Gastrocnemius medialis (tissue), 4 donors: Measurements from ENCODE around the gene TUBB1. TPM values are rescaled to one million over a fixed set of nuclear protein-coding genes. Genes with fewer than 3 reads are reported as not detected.

Experiments used
- ATAC-seq, 2 donors: fragments of 150-250 bp; one replicate each; pipeline ENCODE4 v1.9.1; 2016
- DNase-seq, 2 donors: peaks; one replicate each; pipeline ENCODE4 v3.0.0-alpha.2; 2019
- H3K27ac ChIP-seq, 4 donors: fragments of 200-600 bp; sonication (generic); 1 replicate in 1 of 4; 2 replicates in 3 of 4; pipeline ENCODE4 v1.5.1; 2016 to 2018; ENCODE audit warnings: mild to moderate bottlenecking in 2 of 4, moderate library complexity in 1 of 4
- H3K27me3 ChIP-seq, 3 donors: fragments of 200-600 bp; sonication (generic) in 2 of 3; 1 replicate in 1 of 3; 2 replicates in 2 of 3; pipeline versions ENCODE4 v1.5.1 to v1.6.0; 2016 to 2019; ENCODE audit warnings: mild to moderate bottlenecking in 1 of 3, moderate library complexity in 1 of 3
- H3K36me3 ChIP-seq, 2 donors: fragments of 200-600 bp; sonication (generic) in 1 of 2; one replicate each; pipeline ENCODE4 v1.5.1; 2017 to 2018
- H3K4me1 ChIP-seq, 2 donors: fragments of 200-600 bp; sonication (generic) in 1 of 2; one replicate each; pipeline ENCODE4 v1.5.1; 2016 to 2017; ENCODE audit warnings: mild to moderate bottlenecking in 2 of 2
- H3K4me3 ChIP-seq, 4 donors: fragments of 200-600 bp; sonication (generic) in 3 of 4; 1 replicate in 1 of 4; 2 replicates in 3 of 4; pipeline ENCODE4 v1.5.1; 2016 to 2019; ENCODE audit warnings: mild to moderate bottlenecking in 2 of 4
- H3K9me3 ChIP-seq, 3 donors: fragments of 200-600 bp; sonication (generic) in 2 of 3; 1 replicate in 1 of 3; 2 replicates in 2 of 3; pipeline ENCODE4 v1.5.1; 2016 to 2019
- CTCF ChIP-seq, 5 experiments: fragments of 450-650 bp in 3 of 5; fragments of 200-600 bp in 2 of 5; sonication (generic) in 2 of 5; IDR thresholded peaks in 4 of 5; conservative IDR thresholded peaks in 1 of 5; 1 replicate in 4 of 5; 2 replicates in 1 of 5; pipeline ENCODE4 v1.5.1; 2016 to 2019; ENCODE audit warnings: antibody characterized with exemption in 5 of 5, mild to moderate bottlenecking in 3 of 5, moderate library complexity in 3 of 5
- POLR2A ChIP-seq, 2 donors: fragments of 450-650 bp; IDR thresholded peaks; one replicate each; pipeline ENCODE4 v1.6.1; 2017; ENCODE audit warnings: antibody characterized with exemption in 2 of 2, mild to moderate bottlenecking in 2 of 2, moderate library complexity in 2 of 2
- in situ Hi-C, 4 donors: fragments of 200-750 bp; cut with MboI; loops; one replicate each; pipeline versions ENCODE4 v1.15.0 to v1.8.0; 2017; ENCODE audit warnings: low sequenced_read_pairs in 4 of 4
- intact Hi-C: fragments of 100-400 bp; cut with DNase I; formaldehyde crosslinking; loops from one replicate; pipeline ENCODE4 v1.15.1; 2023; ENCODE audit warnings: low total_unique reads
- total RNA-seq, 4 donors: library from RNA; depleted of rRNA; stranded (reverse); fragments of >200 nt; gene quantifications; one replicate each; pipeline versions ENCODE4 v1.1.0 to v1.2.3, GENCODE V29; 2016

The TUBB1 gene
- total RNA-seq, 4 donors from 2014 or later: 0.07 TPM; not detected in 3

DNA sequence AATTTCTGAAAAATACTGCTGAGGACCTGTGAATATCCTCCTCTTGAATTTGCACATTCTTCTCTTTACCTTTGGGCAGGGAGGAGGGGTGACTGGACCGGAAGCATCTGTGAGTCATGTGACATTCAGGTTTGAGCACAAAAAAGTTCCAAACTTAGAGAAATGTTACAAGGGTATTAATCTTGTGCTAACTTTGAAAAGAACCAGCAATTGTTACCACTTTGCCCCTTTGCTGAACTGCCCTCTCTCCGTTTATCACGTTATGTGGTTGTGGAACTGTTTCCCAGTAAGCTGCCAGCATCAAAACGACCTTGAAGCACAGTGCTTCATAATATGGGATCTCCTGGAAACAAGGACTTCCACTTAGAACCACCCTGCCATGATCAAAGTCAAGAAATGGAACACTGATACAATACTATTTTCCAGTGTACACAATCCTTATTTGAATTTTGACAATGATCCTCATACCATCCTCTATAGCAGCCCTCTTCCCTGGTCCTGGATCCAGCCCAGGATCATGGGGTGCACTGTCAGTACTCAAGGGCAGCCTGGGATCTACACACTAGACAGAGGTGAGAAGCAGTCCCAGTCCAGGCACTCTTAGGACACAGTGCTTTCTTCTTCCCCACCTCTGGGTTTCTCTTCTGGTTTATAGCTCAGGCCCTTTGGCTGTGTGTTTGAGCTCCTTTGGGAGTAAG, 2.3 kb upstream of the TUBB1 start:
- ATAC-seq: no peak
- Histone ChIP-seq H3K27me3 (no peaks in the 10 kb centered on the region), H3K36me3 (no peaks in the 10 kb centered on the region), H3K4me3 (no peak overlapping the region), H3K27ac (no peak overlapping the region), H3K4me1 (no peaks in the 10 kb centered on the region), H3K9me3 (no peaks in the 10 kb centered on the region)
- TF ChIP-seq POLR2A (IDR thresholded peaks at IDR 0.05): no peak
- no peak for TF ChIP-seq CTCF (IDR thresholded peaks at IDR 0.05 in 4 of 5, conservative IDR thresholded peaks at IDR 0.05 in 1 of 5)
- intact Hi-C loops: no loop called here
- no peak for DNase-seq
- in situ Hi-C loops: no loop called here

GRCh38 chr20:59017493-59018231, 1.6 kb upstream of the TUBB1 start:
- Histone ChIP-seq H3K9me3 (no peaks in the 10 kb centered on the region), H3K4me1 (no peaks in the 10 kb centered on the region), H3K4me3 (no peak overlapping the region), H3K27me3 (no peaks in the 10 kb centered on the region), H3K36me3 (no peaks in the 10 kb centered on the region), H3K27ac (no peak overlapping the region)
- intact Hi-C loops (no loop called here), in situ Hi-C loops (no loop called here)
- ATAC-seq (no peak), DNase-seq (no peak)
- TF ChIP-seq POLR2A (IDR thresholded peaks at IDR 0.05) (no peak), CTCF (IDR thresholded peaks at IDR 0.05 in 4 of 5, conservative IDR thresholded peaks at IDR 0.05 in 1 of 5) (no peak)

DNA sequence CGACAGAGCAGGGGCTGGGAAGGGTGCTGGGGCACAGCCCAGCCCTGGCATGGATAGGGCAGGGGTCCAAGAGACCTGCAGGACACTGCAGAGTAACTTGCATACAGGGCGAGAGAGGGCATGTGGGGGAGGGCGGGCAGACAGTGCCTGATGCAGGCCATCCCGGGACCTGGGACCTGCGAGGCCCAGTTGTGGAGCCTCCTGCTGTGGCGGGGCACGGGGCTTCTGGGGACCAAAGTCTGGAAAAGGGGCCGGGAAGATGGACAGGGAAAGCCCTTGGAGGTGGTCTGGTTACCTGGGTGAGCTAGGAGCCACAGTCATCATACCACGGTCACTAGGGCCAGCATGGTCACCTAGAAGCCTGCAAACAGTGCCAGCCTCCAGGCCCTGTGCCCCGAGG, 412 bp upstream of the TUBB1 start:
- Histone ChIP-seq H3K4me1 (no peaks in the 10 kb centered on the region), H3K27me3 (no peaks in the 10 kb centered on the region), H3K36me3 (peaks cover 0 to 2% of the 10 kb centered on the region in 2 donors), H3K27ac (no peak overlapping the region), H3K9me3 (no peaks in the 10 kb centered on the region), H3K4me3 (no peak overlapping the region)
- intact Hi-C loops: no loop called here
- in situ Hi-C loops: no loop called here
- ATAC-seq: no peak
- no peak for DNase-seq
- TF ChIP-seq POLR2A (IDR thresholded peaks at IDR 0.05) (no peak), CTCF (IDR thresholded peaks at IDR 0.05 in 4 of 5, conservative IDR thresholded peaks at IDR 0.05 in 1 of 5) (no peak)

GRCh38 chr20:59020938-59021551, 1.8 kb downstream of the TUBB1 start:
- in situ Hi-C loops (no loop called here), intact Hi-C loops (no loop called here)
- TF ChIP-seq POLR2A (IDR thresholded peaks at IDR 0.05): no peak
- no peak for TF ChIP-seq CTCF (IDR thresholded peaks at IDR 0.05 in 4 of 5, conservative IDR thresholded peaks at IDR 0.05 in 1 of 5)
- Histone ChIP-seq H3K36me3 (peaks cover 0 to 23% of the 10 kb centered on the region in 2 donors), H3K4me3 (no peak overlapping the region), H3K27me3 (no peaks in the 10 kb centered on the region), H3K9me3 (no peaks in the 10 kb centered on the region), H3K4me1 (peaks cover 0 to 5% of the 10 kb centered on the region in 2 donors), H3K27ac (no peak overlapping the region)
- DNase-seq (no peak), ATAC-seq (no peak)
